ENCODE results near the gene SPEM1.

Gene SPEM1

DNA sequence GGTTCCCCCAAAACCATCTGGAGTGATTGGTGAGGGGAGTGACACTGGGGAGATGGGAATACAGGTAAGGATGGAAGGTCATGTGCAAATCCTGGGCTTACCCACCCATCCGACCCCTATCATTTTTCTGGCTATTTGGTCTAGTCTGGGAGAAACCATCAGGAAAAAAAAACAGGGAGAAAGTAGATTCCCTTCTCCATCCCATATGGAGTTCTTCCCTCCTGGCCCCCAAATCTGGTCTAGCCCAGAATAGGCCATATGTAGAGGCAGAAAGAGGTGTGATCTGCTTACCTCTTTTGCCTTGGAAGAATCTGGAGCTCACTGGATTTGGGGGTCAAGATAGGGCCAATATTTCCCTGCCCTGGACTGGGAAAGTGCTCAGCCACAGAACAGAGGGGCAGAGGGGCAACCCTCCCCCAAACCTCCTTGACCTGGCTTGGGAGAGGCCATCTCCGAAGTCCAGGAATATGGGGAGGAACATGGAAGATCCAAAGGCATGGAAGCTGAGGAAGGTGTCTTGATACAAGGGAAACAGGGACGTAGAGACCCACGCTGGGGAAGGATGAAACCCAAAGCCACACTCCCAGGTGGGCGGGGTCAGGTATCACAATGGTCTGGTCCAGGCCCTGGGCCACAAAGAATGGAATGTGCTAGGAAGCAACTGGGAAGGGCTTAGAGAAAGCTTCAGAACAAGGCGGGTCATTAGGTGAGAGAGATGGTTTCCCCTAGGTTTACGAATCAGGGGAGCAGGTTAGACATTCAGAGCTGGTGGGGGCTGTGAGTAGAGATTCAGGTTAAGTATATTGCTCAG, 40.9 kb downstream of the SPEM1 start:
- Histone ChIP-seq H2BK12ac (ENCODE audit: low read length) (no peak overlapping the region), H3K4me2 (ENCODE audit: low read length) (no peak overlapping the region), H3K36me3 (ENCODE audit: control insufficient read depth in 1 of 2, insufficient read depth in 2 of 2, low read length in 2 of 2) (peaks cover 27 to 28% of the 10 kb centered on the region in 2 experiments), H3K9ac (ENCODE audit: low read length) (no peak overlapping the region), H3K27ac (ENCODE audit: low read depth, low read length) (no peak overlapping the region), H4K8ac (ENCODE audit: low read depth, low read length) (no peak overlapping the region), H3K18ac (ENCODE audit: low read length) (no peak overlapping the region), H3K4ac (ENCODE audit: low read depth, low read length) (no peak overlapping the region), H2AK5ac (ENCODE audit: low read length) (no peak overlapping the region), H3K23ac (ENCODE audit: low read length) (no peak overlapping the region), H3K4me1 (ENCODE audit: control insufficient read depth in 1 of 2, insufficient read depth in 2 of 2, low read length in 2 of 2) (peaks cover 3 to 4% of the 10 kb centered on the region in 2 experiments), H2BK120ac (ENCODE audit: insufficient read depth, low read length, poor library complexity) (no peak overlapping the region), H2AFZ (ENCODE audit: insufficient read depth, low read length, poor library complexity) (no peak overlapping the region), H4K91ac (ENCODE audit: low read depth, low read length) (no peak overlapping the region), H4K12ac (ENCODE audit: low read depth, low read length) (no peak overlapping the region), H2BK5ac (ENCODE audit: low read depth, low read length, poor library complexity) (no peak overlapping the region), H3K27me3 (ENCODE audit: insufficient read depth, low read length) (no peaks in the 10 kb centered on the region), H3K14ac (ENCODE audit: low read length) (no peak overlapping the region), H3K79me2 (ENCODE audit: control insufficient read depth, insufficient read depth, low read length, poor library complexity) (no peaks in the 10 kb centered on the region), H3K9me3 (ENCODE audit: insufficient read depth, low read depth, low read length) (no peaks in the 10 kb centered on the region), H3K4me3 (ENCODE audit: low read depth, low read length) (no peak overlapping the region), H3K79me1 (ENCODE audit: low read length) (no peaks in the 10 kb centered on the region)
- no peak for DNase-seq
- WGBS (ENCODE audit: extremely low coverage, insufficient coverage, insufficient read length) = no CpG with 5 or more reads among the region's 7 CpGs

DNA sequence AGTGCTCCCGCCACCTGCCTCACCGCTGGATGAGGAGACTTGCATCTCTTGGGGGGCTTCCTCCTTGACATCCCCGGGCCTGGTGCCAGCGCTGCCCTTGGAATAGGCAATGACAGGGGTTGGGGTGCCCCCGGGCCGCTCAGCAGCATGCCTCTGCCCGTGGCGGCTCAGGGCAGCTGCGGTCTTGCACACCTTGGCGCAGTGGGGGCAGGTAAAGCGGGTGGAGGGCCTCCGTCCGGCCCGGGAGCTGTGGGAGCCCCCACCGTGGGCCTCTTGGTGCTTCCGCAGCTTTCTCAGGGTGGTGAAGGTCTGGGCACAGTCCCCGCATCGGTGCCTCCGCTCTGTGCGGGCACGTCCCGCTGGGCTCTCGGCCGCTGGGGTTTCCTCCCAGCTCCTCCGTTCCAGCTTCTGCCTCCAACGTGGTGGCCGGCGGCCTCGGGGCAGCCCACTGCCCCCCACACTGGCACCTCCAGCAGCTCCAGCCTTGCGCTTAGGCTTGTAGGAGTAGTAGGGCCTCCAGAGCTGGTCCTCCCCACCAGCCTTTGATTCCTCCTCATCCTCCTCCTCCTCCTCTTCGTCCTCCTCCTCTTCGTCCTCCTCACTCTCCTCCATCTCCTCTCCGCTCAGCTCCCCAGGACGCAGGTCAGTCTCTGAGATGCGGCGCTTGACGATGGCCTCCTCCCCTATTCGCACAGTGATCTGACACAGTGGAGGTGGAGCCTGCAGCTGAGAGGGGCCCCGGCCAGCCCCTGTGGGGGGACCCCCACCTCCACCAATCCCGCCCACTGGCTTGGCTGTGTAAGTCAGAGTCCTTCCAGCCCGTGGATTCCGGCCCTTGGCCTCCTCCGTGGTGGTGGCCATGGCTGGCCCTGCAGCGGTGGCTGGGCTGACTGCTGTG, 42.6 kb downstream of the SPEM1 start:
- Histone ChIP-seq H3K4ac (ENCODE audit: low read depth, low read length) (no peak overlapping the region), H4K12ac (ENCODE audit: low read depth, low read length) (no peak overlapping the region), H2BK12ac (ENCODE audit: low read length) (no peak overlapping the region), H3K27me3 (ENCODE audit: insufficient read depth, low read length) (no peaks in the 10 kb centered on the region), H3K79me1 (ENCODE audit: low read length) (no peaks in the 10 kb centered on the region), H2AK5ac (ENCODE audit: low read length) (no peak overlapping the region), H4K91ac (ENCODE audit: low read depth, low read length) (no peak overlapping the region), H2AFZ (ENCODE audit: insufficient read depth, low read length, poor library complexity) (no peak overlapping the region), H3K23ac (ENCODE audit: low read length) (no peak overlapping the region), H3K9ac (ENCODE audit: low read length) (no peak overlapping the region), H3K4me2 (ENCODE audit: low read length) (no peak overlapping the region), H3K36me3 (ENCODE audit: control insufficient read depth in 1 of 2, insufficient read depth in 2 of 2, low read length in 2 of 2) (peaks cover 38 to 39% of the 10 kb centered on the region in 2 experiments), H3K18ac (ENCODE audit: low read length) (no peak overlapping the region), H3K9me3 (ENCODE audit: insufficient read depth, low read depth, low read length) (no peaks in the 10 kb centered on the region), H3K79me2 (ENCODE audit: control insufficient read depth, insufficient read depth, low read length, poor library complexity) (no peaks in the 10 kb centered on the region), H3K4me1 (ENCODE audit: control insufficient read depth in 1 of 2, insufficient read depth in 2 of 2, low read length in 2 of 2) (no peaks in the 10 kb centered on the region), H3K4me3 (ENCODE audit: low read depth, low read length) (no peak overlapping the region), H2BK120ac (ENCODE audit: insufficient read depth, low read length, poor library complexity) (no peak overlapping the region), H3K14ac (ENCODE audit: low read length) (no peak overlapping the region), H4K8ac (ENCODE audit: low read depth, low read length) (no peak overlapping the region), H2BK5ac (ENCODE audit: low read depth, low read length, poor library complexity) (no peak overlapping the region), H3K27ac (ENCODE audit: low read depth, low read length) (no peak overlapping the region)
- DNase-seq = no peak
- WGBS (ENCODE audit: extremely low coverage, insufficient coverage, insufficient read length) = 100% methylated on average over 3 of the region's 44 CpGs

DNA sequence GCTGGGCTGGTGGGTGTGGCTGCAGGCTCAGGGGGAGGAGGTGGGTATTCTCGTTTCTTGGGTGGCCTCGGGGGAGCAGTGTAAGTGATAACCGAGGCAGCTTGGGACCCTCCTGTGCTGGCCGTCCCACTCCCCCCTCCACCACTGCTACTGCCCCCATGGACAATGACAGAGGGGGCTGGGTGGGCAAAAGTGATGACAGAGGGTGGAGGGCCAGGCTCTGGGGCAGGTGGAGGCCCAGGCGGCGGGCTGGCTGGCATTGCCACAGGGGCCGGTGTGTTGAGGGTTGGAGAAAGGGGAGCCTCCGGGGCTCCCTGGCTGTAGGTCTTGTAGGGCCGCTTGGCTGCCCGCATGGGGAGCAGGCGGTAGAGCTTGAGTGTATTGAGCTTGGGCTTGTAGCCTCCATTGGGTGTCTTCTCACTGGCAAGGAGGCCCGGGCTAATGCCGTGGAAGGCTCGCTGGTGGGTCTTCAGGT, 43.3 kb downstream of the SPEM1 start:
- Histone ChIP-seq H2BK12ac (ENCODE audit: low read length) (no peak overlapping the region), H4K91ac (ENCODE audit: low read depth, low read length) (no peak overlapping the region), H3K4ac (ENCODE audit: low read depth, low read length) (no peak overlapping the region), H3K9ac (ENCODE audit: low read length) (no peak overlapping the region), H3K79me1 (ENCODE audit: low read length) (no peaks in the 10 kb centered on the region), H3K36me3 (ENCODE audit: control insufficient read depth in 1 of 2, insufficient read depth in 2 of 2, low read length in 2 of 2) (peaks cover 38 to 39% of the 10 kb centered on the region in 2 experiments), H2AK5ac (ENCODE audit: low read length) (no peak overlapping the region), H2BK120ac (ENCODE audit: insufficient read depth, low read length, poor library complexity) (no peak overlapping the region), H3K4me1 (ENCODE audit: control insufficient read depth in 1 of 2, insufficient read depth in 2 of 2, low read length in 2 of 2) (no peaks in the 10 kb centered on the region), H4K12ac (ENCODE audit: low read depth, low read length) (no peak overlapping the region), H3K18ac (ENCODE audit: low read length) (no peak overlapping the region), H3K4me2 (ENCODE audit: low read length) (no peak overlapping the region), H3K79me2 (ENCODE audit: control insufficient read depth, insufficient read depth, low read length, poor library complexity) (no peaks in the 10 kb centered on the region), H3K23ac (ENCODE audit: low read length) (no peak overlapping the region), H2AFZ (ENCODE audit: insufficient read depth, low read length, poor library complexity) (no peak overlapping the region), H2BK5ac (ENCODE audit: low read depth, low read length, poor library complexity) (no peak overlapping the region), H3K4me3 (ENCODE audit: low read depth, low read length) (no peak overlapping the region), H3K27ac (ENCODE audit: low read depth, low read length) (no peak overlapping the region), H3K9me3 (ENCODE audit: insufficient read depth, low read depth, low read length) (no peaks in the 10 kb centered on the region), H4K8ac (ENCODE audit: low read depth, low read length) (no peak overlapping the region), H3K27me3 (ENCODE audit: insufficient read depth, low read length) (no peaks in the 10 kb centered on the region), H3K14ac (ENCODE audit: low read length) (no peak overlapping the region)
- DNase-seq = no peak
- WGBS (ENCODE audit: extremely low coverage, insufficient coverage, insufficient read length) = no CpG with 5 or more reads among the region's 14 CpGs

DNA sequence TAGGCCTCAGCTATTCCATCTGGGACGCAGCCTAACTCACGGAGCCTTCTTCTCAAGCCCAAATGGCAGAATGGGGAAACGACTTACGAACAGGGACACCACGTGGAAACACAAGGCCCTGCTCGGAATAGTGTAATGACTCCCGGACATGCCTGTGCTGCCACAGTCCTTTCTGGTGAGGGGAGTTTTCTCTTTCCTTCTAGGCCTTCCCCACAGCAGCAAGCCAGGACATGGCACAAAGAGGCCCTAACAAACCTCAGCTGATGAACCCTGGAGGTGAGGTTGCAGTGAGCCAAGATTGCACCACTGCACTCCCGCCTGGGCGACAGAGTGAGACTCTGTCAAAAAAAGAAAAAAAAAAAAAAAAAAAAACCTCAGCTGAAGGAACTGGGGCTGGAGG, 44.0 kb downstream of the SPEM1 start:
- Histone ChIP-seq H4K91ac (ENCODE audit: low read depth, low read length) (no peak overlapping the region), H3K79me1 (ENCODE audit: low read length) (no peaks in the 10 kb centered on the region), H3K4me2 (ENCODE audit: low read length) (no peak overlapping the region), H2AFZ (ENCODE audit: insufficient read depth, low read length, poor library complexity) (no peak overlapping the region), H2BK12ac (ENCODE audit: low read length) (no peak overlapping the region), H2BK120ac (ENCODE audit: insufficient read depth, low read length, poor library complexity) (no peak overlapping the region), H3K27me3 (ENCODE audit: insufficient read depth, low read length) (no peaks in the 10 kb centered on the region), H3K23ac (ENCODE audit: low read length) (no peak overlapping the region), H3K4me1 (ENCODE audit: control insufficient read depth in 1 of 2, insufficient read depth in 2 of 2, low read length in 2 of 2) (peaks cover under 1 to 4% of the 10 kb centered on the region in 2 experiments), H2BK5ac (ENCODE audit: low read depth, low read length, poor library complexity) (no peak overlapping the region), H2AK5ac (ENCODE audit: low read length) (no peak overlapping the region), H3K79me2 (ENCODE audit: control insufficient read depth, insufficient read depth, low read length, poor library complexity) (no peaks in the 10 kb centered on the region), H3K4ac (ENCODE audit: low read depth, low read length) (no peak overlapping the region), H3K27ac (ENCODE audit: low read depth, low read length) (no peak overlapping the region), H3K14ac (ENCODE audit: low read length) (no peak overlapping the region), H3K4me3 (ENCODE audit: low read depth, low read length) (no peak overlapping the region), H4K8ac (ENCODE audit: low read depth, low read length) (no peak overlapping the region), H3K9ac (ENCODE audit: low read length) (no peak overlapping the region), H4K12ac (ENCODE audit: low read depth, low read length) (no peak overlapping the region), H3K36me3 (ENCODE audit: control insufficient read depth in 1 of 2, insufficient read depth in 2 of 2, low read length in 2 of 2) (peaks cover 38 to 39% of the 10 kb centered on the region in 2 experiments), H3K9me3 (ENCODE audit: insufficient read depth, low read depth, low read length) (no peaks in the 10 kb centered on the region), H3K18ac (ENCODE audit: low read length) (no peak overlapping the region)
- no peak for DNase-seq
- WGBS (ENCODE audit: extremely low coverage, insufficient coverage, insufficient read length) = no CpG with 5 or more reads among the region's 9 CpGs

All from trophoblast cell (in vitro differentiated cells and primary cell).